Pancreas (tissue), 10 donors: Measurements from ENCODE around the gene MCRIP2. TPM values are rescaled to one million over a fixed set of nuclear protein-coding genes. Genes with fewer than 3 reads are reported as not detected.

ENCODE experiments used
- ATAC-seq, 4 donors: fragments of 200-7000 bp; cut with Tn5 transposase; one replicate each; pipeline versions ENCODE4 v1.8.0 to v1.9.1; 2020; ENCODE audit warnings: mild to moderate bottlenecking in 4 of 4, moderate library complexity in 4 of 4
- DNase-seq, 6 donors: peaks; one replicate each; pipeline ENCODE4 v3.0.0-alpha.2; 2020
- FAIRE-seq: peaks from 2 replicates; lab custom pipeline; 2012; peaks lifted over from hg19 to GRCh38; lab: Jason Lieb, UNC
- H3K27ac ChIP-seq, 4 donors: fragments of 200-600 bp; sonication (generic); 1 replicate in 3 of 4; 2 replicates in 1 of 4; pipeline versions ENCODE4 v1.5.0 to v1.8.0; 2020
- H3K27me3 ChIP-seq, 4 donors: fragments of 200-600 bp; one replicate each; pipeline ENCODE4 v1.8.0; 2021
- H3K36me3 ChIP-seq, 3 donors: fragments of 200-600 bp; sonication (generic) in 1 of 3; one replicate each; pipeline versions ENCODE4 v1.5.0 to v1.8.0; 2020 to 2021
- H3K4me1 ChIP-seq, 3 donors: fragments of 200-600 bp; one replicate each; pipeline ENCODE4 v1.8.0; 2021
- H3K4me3 ChIP-seq, 4 donors: fragments of 200-600 bp; sonication (generic) in 2 of 4; one replicate each; pipeline versions ENCODE4 v1.5.0 to v1.8.0; 2020 to 2021
- H3K9me3 ChIP-seq, 4 donors: fragments of 200-600 bp; one replicate each; pipeline ENCODE4 v1.8.0; 2021
- CTCF ChIP-seq, 4 donors: fragments of 200-600 bp; sonication (generic) in 3 of 4; IDR thresholded peaks; one replicate each; pipeline versions ENCODE4 v1.5.0 to v1.8.0; 2021; ENCODE audit warnings: antibody characterized with exemption in 4 of 4
- WGBS, 2 donors: extraction: QIAGEN DNeasy Blood & Tissue Kit; methylation state at CpG; one replicate each; pipeline ENCODE4 v1.1.7; 2013; 5-methylcytosine and 5-hydroxymethylcytosine counted together
- intact Hi-C, 3 donors: fragments of 100-400 bp; cut with DNase I; formaldehyde crosslinking; loops; one replicate each; pipeline versions ENCODE4 v1.11.1 to v1.14.2; 2022
- polyA plus RNA-seq, 2 donors: library from polyadenylated mRNA; stranded (reverse); fragments of 200-250 nt; gene quantifications; one replicate each; pipeline ENCODE4 v1.2.3, GENCODE V29; 2013
- total RNA-seq, 6 donors: library from RNA; stranded (reverse); fragmentation: NEBNext Ultra II Directional in 4 of 6; extraction: Animal tissue kit (Norgen Biotek cat#: 25700) in 4 of 6; gene quantifications; one replicate each; pipeline versions ENCODE4 v1.2.1 to v1.2.4, GENCODE V29; 2021 to 2023
- donor health status: healthy with polysubstance abuse.
- donor health status: DM: no; HTN: no; CAD: no; lungs with moderate emphysema.
- donor health status: DM: no; HTN: no; CAD: no.
- donor health status: control.
- donor health status: control.
- donor health status: Bipolar disorder and iron deficiency.
- donor health status: DM: yes; HTN: yes; CAD: no.
- donor health status: DM: no; HTN: no; CAD: no.
- donor health status: DM: no; HTN: no; CAD: no.
- donor health status: DM: yes; HTN: yes; CAD: no.

MCRIP2 gene
- total and polyA plus RNA-seq, 8 donors: 19.0 to 89.3 (median 27.7) TPM

GRCh38 chr16:634996-635395 is 6.6 kb upstream of the MCRIP2 start:
- H3K9me3 ChIP-seq: no peaks in the 10 kb centered on the region
- peak in 1 of 6 donors; percentile 67 for DNase-seq
- peaks cover 0 to 8% (median 0%) of the 10 kb centered on the region in 3 donors for H3K36me3 ChIP-seq
- ATAC-seq: no peak
- H3K27me3 ChIP-seq: no peaks in the 10 kb centered on the region
- H3K27ac ChIP-seq: no peak overlapping the region
- H3K4me3 ChIP-seq: peak overlapping the region in 2 of 4 donors; percentile 78 to 81
- WGBS, 2 donors: 84 to 90% methylated on average over 7 of the region's 7 CpGs
- no peak for TF ChIP-seq CTCF (IDR thresholded peaks at IDR 0.05)
- intact Hi-C loops: no loop called here
- no peak for FAIRE-seq
- H3K4me1 ChIP-seq: peaks cover 12 to 16% (median 14%) of the 10 kb centered on the region in 3 donors

DNA sequence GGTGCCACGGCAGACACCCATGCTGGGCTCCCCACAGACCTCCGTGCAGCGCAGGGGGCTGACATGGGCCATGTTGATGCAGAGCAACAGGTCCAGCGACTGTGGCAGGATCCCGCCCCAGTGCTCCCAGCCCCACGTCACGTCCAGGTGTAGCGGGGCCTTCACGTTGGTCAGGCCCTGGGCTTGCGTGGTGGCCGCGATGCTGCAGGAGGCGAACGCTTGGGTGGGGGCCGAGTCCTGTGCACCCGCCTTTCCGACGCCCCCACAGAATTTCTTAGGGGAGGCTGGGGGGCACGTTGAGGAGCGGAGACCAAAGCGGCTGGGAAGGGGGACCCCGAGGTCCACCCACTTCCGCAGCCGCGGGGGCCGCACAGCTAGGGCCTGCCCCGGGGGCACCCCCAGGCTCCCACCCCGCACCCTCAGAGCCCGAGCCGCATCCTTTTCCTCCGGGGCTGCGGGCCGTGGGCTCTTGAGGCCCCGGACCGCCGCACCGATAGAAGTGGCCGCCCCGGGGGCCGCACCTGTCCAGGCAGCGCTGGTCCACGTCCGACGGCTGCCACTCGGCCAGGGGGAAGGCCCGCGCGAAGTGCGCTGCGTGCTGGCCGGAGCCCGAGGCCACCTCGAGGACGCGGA is 5.9 kb upstream of the MCRIP2 start:
- peak overlapping the region; percentile 83 to 97 (median 88) for H3K27ac ChIP-seq
- H3K9me3 ChIP-seq: no peaks in the 10 kb centered on the region
- peaks cover 0 to 8% (median 0%) of the 10 kb centered on the region in 3 donors for H3K36me3 ChIP-seq
- H3K27me3 ChIP-seq: no peaks in the 10 kb centered on the region
- intact Hi-C loops: no loop called here
- DNase-seq (peak in 2 of 6 donors; percentile 58 to 67), FAIRE-seq (no peak), ATAC-seq (no peak)
- TF ChIP-seq CTCF (IDR thresholded peaks at IDR 0.05): no peak
- H3K4me1 ChIP-seq: peaks cover 12 to 16% (median 14%) of the 10 kb centered on the region in 3 donors
- peak overlapping the region; percentile 72 to 84 (median 80) for H3K4me3 ChIP-seq
- WGBS, 2 donors: 4 to 6% methylated on average over 44 to 55 of the region's 55 CpGs

GRCh38 chr16:636206-637080 is 5.2 kb upstream of the MCRIP2 start, which contains the start of gene METTL26:
METTL26 (minus strand) TSS chr16:636305; CDS start chr16:636290, 15 bp downstream.
- ATAC-seq: peak; percentile 83 to 92 (median 87)

More at GRCh38 chr16:636206-637080, 5.2 kb upstream of the MCRIP2 start, which contains the start of gene METTL26:
- H3K9me3 ChIP-seq: no peaks in the 10 kb centered on the region
- FAIRE-seq (no peak), DNase-seq (peak; percentile 93 to 98 (median 95))
- no peak for TF ChIP-seq CTCF (IDR thresholded peaks at IDR 0.05)
- 0 to 1% methylated on average over 81 to 91 of the region's 91 CpGs for WGBS, 2 donors
- H3K4me1 ChIP-seq: peaks cover 8 to 11% (median 10%) of the 10 kb centered on the region in 3 donors
- H3K27me3 ChIP-seq: no peaks in the 10 kb centered on the region
- H3K36me3 ChIP-seq: peaks cover 0 to 8% (median 0%) of the 10 kb centered on the region in 3 donors
- H3K4me3 ChIP-seq: peak within 1 kb of the TSS; percentile 72 to 84 (median 80)
- peak within 1 kb of the TSS; percentile 83 to 97 (median 88) for H3K27ac ChIP-seq
- intact Hi-C loops: no loop called here
